Embryonic facial prominence (tissue), 1 donor: ENCODE data around the gene MTX1.
"Not testable (repeated sequence)": the region's sequence is repeated elsewhere in the genome, so short reads cannot be mapped to it uniquely, and the experiment has no call there.

Experiments used
- DNase-seq: peaks from one replicate; pipeline ENCODE4 v3.0.0-alpha.2; 2016; ENCODE audit errors: extremely low spot score

Gene MTX1

GRCh38 chr1:155207806-155208540 is 522 bp upstream of the MTX1 start, which contains the start of gene THBS3:
THBS3 (minus strand) TSS chr1:155207897; CDS start chr1:155207876, 21 bp downstream.
- peak; percentile 47 for DNase-seq

DNA sequence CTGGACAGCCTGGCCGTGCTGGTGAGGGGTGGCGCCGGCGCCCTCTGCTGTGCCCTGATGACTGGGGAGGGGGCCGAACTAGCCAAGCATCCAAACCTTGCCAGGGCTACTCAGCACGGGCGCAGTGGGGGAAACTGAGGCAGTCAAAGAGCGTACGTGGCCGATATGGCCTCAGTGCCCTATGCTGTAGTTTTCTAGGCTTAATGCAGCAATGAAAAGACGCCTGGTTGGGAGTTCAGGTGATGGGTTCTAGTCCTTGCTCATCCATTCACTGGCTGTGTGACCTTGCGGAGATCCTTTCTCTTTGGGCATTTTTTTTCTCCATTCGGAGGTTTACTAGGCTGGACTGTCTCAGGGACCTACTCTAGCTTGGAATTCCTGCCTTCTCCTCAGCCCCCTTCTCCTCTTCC is 822 bp downstream of the MTX1 start:
- no peak for DNase-seq

GRCh38 chr1:155210314-155211104 is 2.0 kb downstream of the MTX1 start:
- DNase-seq = no peak

DNA sequence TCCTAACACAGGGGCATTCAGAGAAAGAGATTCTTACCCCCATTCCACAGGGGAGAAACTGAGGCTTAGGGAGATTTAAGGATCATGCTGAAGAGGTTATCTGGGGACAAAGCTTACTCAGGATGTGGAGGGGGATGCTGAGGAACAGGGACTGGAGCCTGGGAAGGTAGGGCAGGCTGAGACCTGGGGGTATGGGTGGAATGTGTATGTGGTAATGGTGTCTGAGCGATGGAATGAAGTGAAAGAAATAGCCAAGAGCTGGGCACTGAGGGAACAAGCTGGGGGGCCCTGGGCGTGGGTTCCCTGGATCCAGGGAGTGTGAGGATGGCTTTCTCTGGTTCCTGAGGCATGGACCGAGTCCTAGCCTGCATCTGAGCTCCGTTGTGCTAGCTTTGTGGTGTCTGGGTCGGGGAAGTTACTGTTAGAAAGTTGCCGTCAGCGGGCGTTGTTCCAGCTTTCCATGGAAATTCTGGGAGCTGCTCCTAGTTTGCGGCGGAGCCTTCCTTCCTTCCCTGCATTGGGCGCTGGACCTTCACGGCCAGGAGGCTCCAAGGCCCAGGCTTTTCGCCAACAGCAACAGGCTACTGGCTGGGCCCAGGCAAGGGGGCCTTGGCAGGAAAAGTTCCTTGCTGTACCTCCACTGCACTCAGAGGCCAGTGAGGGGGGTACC is 3.0 kb downstream of the MTX1 start:
- DNase-seq = not testable (repeated sequence)

DNA sequence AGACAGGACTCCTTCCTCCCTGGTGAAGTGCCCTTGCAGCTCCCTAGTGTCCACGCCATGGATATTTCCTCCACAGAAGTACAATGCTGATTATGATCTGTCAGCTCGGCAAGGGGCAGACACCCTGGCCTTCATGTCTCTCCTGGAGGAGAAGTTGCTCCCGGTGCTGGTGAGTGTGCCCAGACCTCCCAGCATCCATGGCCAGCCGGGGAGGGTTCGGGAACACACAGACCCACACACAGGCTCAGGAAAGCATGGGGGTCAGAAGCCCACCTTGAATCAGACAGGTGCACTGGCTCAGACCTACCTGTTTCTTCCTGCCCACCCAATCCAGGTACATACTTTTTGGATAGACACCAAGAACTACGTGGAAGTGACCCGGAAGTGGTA is 3.6 kb downstream of the MTX1 start:
- not testable (repeated sequence) for DNase-seq

GRCh38 chr1:155214702-155215101 is 6.2 kb downstream of the MTX1 start:
- not testable (repeated sequence) for DNase-seq

- DNase-seq = peak; percentile 58
Measured at GRCh38 chr1:155218854-155219591, 10.5 kb downstream of the MTX1 start.

GRCh38 chr1:155219592-155220031 is 11.1 kb downstream of the MTX1 start:
- no peak for DNase-seq

DNA sequence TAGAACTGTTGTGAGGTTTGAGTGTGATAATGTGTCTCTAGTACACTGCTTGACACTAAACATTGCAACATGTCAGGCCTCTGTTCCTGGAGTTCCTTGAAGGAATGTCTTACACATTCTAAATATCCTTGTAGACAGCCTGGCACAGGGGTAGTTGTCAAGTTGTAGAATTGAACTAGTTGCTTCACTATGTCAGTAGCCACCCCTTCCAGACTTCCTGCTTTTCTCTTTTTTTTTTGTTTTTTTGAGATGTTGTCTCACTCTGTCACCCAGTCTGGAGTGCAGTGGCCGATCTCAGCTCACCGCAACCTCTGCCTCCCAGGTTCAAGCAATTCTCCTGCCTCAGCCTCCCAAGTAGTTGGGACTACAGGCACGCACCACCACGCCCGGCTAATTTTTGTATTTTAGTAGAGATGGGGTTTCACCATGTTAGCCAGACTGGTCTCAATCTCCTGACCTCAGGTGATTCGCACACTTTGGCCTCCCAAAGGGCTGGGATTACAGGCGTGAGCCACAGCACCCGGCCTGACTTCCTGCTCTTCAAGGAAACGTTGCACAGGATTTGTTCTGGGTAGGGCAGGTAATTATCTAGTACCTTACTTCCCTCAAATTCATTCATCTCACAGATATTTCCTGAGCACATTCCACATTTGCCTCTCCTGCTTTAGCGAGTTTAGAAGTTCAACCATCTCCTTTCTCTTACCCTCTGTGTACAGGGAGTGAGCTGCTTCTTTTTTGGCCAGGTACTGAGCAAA is 11.9 kb downstream of the MTX1 start:
- DNase-seq = not testable (repeated sequence)

DNA sequence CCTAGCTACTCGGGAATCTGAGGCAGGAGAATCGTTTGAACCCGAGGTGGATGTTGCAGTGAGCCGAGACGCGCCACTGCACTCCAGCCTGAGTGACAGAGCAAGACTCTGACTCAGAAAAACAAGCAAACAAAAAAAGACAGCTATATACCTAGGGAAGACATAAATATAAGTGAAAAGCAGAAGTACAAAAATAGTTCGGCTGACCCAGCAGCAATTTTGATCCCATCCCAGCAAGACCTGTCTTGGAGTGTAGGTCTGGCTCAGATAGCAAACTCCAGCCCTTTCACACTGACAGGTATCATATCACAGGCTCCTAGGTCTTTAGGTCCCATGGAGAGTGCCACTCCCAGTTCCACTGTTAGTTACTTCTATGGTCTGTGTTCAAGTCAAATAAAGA is 14.6 kb downstream of the MTX1 start:
- no peak for DNase-seq

- DNase-seq = not testable (repeated sequence)
Measured at GRCh38 chr1:155225404-155225759, 16.9 kb downstream of the MTX1 start.

- peak; percentile 62 for DNase-seq
Measured at GRCh38 chr1:155226188-155226909, 17.9 kb downstream of the MTX1 start.

DNA sequence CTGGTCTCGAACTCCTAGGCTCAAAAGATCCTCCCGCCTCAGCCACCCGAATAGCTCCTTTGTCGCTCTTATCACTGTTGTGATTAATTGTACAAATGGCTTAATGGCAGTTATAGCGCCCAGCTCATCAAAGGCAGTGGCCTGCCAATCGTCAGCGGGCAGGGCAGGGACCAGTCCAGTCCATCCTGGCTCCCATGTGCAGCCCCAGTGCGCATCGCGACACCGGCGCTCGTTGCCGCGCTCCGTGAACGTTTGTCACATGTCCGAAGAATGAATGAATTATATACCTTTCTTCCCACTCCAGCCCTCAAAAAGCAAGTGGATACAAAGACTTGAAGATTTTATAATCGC is 18.4 kb downstream of the MTX1 start:
- no peak for DNase-seq

GRCh38 chr1:155227261-155228095 is 19.0 kb downstream of the MTX1 start:
- peak; percentile 97 for DNase-seq

- no peak for DNase-seq
Measured at GRCh38 chr1:155228096-155228427, 19.6 kb downstream of the MTX1 start.

- not testable (repeated sequence) for DNase-seq
Measured at GRCh38 chr1:155231302-155231701, 22.8 kb downstream of the MTX1 start.

DNA sequence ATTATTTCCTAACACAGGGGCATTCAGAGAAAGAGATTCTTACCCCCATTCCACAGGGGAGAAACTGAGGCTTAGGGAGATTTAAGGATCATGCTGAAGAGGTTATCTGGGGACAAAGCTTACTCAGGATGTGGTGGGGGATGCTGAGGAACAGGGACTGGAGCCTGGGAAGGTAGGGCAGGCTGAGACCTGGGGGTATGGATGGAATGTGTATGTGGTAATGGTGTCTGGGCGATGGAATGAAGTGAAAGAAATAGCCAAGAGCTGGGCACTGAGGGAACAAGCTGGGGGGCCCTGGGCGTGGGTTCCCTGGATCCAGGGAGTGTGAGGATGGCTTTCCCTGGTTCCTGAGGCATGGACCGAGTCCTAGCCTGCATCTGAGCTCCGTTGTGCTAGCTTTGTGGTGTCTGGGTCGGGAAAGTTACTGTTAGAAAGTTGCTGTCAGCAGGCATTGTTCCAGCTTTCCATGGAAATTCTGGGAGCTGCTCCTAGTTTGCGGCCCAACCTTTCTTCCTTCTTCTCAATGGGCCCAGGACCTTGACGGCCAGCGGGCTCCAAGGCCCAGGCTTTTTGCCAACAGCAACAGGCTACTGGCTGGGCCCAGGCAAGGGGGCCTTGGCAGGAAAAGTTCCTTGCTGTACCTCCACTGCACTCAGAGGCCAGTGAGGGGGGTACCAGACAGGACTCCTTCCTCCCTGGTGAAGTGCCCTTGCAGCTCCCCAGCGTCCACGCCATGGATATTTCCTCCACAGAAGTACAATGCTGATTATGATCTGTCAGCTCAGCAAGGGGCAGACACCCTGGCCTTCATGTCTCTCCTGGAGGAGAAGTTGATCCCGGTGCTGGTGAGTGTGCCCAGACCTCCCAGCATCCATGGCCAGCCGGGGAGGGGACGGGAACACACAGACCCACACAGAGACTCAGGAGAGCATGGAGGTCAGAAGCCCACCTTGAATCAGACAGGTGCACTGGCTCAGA is 23.8 kb downstream of the MTX1 start:
- DNase-seq = not testable (repeated sequence)

GRCh38 chr1:155233502-155233901 is 25.0 kb downstream of the MTX1 start:
- DNase-seq = not testable (repeated sequence)
